D341Med (cell line): ENCODE data around the gene CDH15.

Experiments
- DNase-seq: peaks from one replicate; pipeline ENCODE4 v3.0.0; 2012; ENCODE audit warnings: low spot score

CDH15 gene

DNA sequence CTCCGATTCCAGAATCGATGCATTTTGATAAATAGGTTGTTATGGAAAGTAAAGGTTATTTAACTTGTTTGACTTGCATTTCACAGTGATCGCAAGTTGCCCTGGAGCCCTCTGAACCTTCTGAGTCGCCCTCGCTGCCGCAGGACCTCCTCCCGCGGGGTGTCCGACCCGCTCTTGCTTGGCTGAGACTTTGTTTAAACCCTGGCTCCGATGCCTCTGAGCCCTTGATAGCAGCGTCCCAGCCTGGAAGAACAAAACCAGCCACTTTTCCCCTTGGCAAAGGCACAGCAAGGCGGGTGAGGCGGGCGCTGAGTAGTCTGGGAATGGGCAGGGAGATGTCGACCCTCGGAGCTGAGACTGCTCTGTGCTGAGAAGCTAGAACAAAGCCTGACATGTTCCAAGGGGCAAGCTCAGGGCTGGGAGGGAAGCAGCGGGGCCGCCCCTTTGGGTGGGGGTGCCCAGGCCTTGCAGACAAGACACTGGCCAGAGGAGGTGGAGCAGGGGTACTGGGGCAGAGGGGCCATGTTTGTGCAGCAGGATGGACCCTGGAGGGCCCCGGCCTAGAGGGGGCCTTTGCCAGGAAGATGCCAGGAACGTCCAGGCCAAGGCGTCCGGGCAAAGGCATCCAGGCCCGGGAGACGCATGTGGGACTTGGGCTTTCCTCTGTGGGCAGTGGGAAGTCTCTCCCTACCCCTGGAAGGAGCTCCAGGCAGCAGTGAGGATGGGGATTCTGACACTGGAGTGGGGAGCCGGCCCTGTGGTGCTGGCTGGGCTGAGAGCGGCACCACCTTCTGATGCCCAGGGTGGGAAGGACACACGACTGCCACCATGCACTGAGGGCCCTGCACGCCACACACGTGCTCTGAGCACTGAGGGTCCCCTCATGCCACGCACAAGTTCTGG lies 30.3 kb upstream of the CDH15 start:
- no peak for DNase-seq

DNA sequence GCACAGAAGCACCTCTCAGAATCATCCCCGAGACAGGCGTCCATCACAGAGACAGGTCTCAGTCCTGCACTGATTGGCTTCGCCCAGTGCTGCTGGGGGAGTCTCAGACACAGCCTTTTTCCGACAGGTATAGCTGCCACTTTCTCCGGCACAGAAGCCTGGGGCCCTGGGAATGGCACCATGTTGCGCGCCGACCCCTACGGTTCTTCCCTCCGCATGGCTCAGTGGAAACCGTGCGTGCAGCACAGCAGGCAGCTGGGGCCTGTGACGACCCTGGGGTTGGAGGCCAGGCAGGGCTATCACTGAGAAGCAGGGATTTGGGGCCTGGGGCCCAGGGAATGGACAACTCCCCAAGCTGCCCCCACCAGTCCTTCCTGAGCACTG lies 29.7 kb upstream of the CDH15 start:
- DNase-seq = no peak

- no peak for DNase-seq
Measured at GRCh38 chr16:89142474-89143195, 28.9 kb upstream of the CDH15 start.

GRCh38 chr16:89143201-89143741 lies 28.3 kb upstream of the CDH15 start:
- no peak for DNase-seq

- no peak for DNase-seq
Measured at GRCh38 chr16:89143911-89144675, 27.5 kb upstream of the CDH15 start.

GRCh38 chr16:89144681-89145080 lies 26.9 kb upstream of the CDH15 start:
- DNase-seq = no peak

DNA sequence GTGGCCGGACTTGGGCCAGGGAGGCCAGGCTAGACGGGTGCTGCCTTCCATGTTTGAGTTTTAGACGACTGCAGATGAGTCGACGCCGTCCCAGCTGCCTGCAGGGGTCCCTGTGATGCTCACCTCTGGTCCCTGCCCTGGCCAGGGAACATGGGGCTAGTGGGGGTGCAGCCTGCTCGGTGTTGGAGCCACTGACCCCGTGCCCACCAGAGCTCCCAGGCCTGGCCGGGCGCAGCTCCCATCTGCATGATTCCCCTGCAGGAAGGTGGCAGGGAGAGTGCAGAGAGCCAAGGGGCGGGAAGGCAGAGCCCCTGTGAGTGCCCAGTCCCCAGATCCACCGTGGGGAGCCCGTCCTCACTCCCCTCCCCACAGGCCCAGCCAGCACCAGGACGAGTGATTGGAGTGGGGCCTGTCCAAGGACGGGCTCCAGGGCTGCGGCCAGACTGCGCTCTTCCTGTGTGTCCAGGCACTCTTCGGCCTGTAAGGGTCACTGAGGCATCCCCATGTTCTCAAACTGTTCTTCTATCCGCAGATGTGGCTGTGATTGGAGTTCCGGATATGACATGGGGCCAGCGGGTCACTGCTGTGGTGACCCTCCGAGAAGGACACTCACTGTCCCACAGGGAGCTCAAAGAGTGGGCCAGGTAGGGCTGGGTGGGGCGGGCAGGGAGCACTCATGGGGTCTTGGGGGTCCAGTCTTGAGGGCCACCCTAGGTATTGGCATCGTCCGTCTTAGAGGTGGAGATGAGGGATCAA lies 26.0 kb upstream of the CDH15 start:
- DNase-seq = no peak

- no peak for DNase-seq
Measured at GRCh38 chr16:89146211-89147005, 25.1 kb upstream of the CDH15 start.

GRCh38 chr16:89147085-89147817 lies 24.3 kb upstream of the CDH15 start:
- DNase-seq = no peak

- DNase-seq = no peak
Measured at GRCh38 chr16:89149386-89149785, 22.2 kb upstream of the CDH15 start.

- no peak for DNase-seq
Measured at GRCh38 chr16:89150090-89150835, 21.3 kb upstream of the CDH15 start.

- DNase-seq = no peak
Measured at GRCh38 chr16:89150981-89151380, 20.6 kb upstream of the CDH15 start.

- DNase-seq = no peak
Measured at GRCh38 chr16:89152831-89153700, 18.5 kb upstream of the CDH15 start.

DNA sequence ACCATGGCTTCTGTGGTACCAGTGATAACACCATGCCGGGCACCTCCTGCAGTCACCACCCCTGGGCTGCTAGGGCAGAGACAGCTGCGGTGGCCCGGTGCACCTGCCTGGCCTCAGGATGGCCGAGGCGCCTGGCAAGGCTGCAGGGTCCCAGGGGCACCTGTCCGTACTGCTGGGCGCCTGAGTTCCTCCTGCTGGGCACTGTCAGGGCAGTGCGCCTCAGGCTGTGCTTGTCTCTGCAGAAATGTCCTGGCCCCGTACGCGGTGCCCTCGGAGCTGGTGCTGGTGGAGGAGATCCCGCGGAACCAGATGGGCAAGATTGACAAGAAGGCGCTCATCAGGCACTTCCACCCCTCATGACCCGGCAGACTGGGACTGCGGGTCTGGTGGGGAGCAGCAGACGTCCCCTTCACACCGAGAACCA lies 17.7 kb upstream of the CDH15 start:
- no peak for DNase-seq

DNA sequence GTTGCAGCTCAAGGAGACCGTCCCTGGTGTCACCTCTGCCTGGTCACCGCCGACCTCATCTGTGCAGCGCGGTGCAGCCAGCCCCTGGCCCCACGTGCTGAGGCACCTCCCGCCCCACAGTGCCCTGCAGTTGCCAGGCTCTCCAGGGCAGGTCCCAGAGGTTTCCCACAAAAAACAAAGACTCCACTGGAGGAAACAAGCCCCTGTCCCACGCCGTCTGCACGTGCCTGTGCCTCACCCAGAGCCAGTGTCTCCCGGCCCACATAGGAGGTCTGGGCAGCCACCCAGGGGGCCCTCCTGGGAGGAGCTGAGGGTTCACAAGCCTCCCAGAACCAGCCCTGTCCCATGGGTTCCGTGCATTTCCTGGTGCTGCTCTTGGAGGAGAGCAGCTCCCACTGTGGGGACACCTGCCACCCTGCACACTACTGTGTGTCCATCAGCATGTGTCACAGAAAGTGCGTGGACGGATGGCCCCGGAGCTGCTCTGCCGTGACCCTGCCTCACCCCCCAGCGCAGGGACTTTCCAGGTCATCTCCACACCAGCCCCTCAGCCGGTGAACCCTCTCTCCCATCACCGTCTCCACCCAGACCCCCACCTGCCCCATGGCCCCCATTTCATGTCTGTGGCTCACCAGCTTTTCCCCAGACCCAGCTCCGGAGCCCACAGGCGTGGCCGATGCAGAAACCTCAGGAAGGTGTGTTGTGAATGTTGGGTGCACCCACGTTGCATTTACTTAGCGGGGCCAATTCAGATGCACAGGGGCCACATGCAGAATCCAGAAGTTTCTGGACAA lies 17.0 kb upstream of the CDH15 start:
- no peak for DNase-seq

- no peak for DNase-seq
Measured at GRCh38 chr16:89155184-89155679, 16.3 kb upstream of the CDH15 start.
